ENCODE measurements around the gene KRT82. TPM values are rescaled to one million over a fixed set of nuclear protein-coding genes. Genes with fewer than 3 reads are reported as not detected.
A peak's percentile ranks its signal among the peaks of the same experiment; 100 is the strongest.
"Not testable (repeated sequence)": the region's sequence is repeated elsewhere in the genome, so short reads cannot be mapped to it uniquely, and the experiment has no call there.

The KRT82 gene
- total RNA-seq, 1 donor from 2014 or later: not detected

- DNase-seq: no peak
- Histone ChIP-seq H3K36me3 (no peaks in the 10 kb centered on the region), H3K27me3 (peaks cover 4% of the 10 kb centered on the region), H3K27ac (no peak overlapping the region), H3K4me3 (no peak overlapping the region), H3K4me1 (peaks cover 7% of the 10 kb centered on the region), H3K9me3 (no peaks in the 10 kb centered on the region)
- ATAC-seq: no peak
- intact Hi-C loops (cut with DNase I): no loop called here
- TF ChIP-seq CTCF (IDR thresholded peaks at IDR 0.05): no peak
Observed at GRCh38 chr12:52413782-52414345, 7.7 kb upstream of the KRT82 start.

GRCh38 chr12:52413202-52413601 lies 7.1 kb upstream of the KRT82 start:
- ATAC-seq (no peak), DNase-seq (no peak)
- Histone ChIP-seq H3K4me1 (peaks cover 7% of the 10 kb centered on the region), H3K27me3 (peaks cover 4% of the 10 kb centered on the region), H3K36me3 (no peaks in the 10 kb centered on the region), H3K27ac (no peak overlapping the region), H3K4me3 (no peak overlapping the region), H3K9me3 (no peaks in the 10 kb centered on the region)
- intact Hi-C loops (cut with DNase I): no loop called here
- no peak for TF ChIP-seq CTCF (IDR thresholded peaks at IDR 0.05)

- intact Hi-C loops (cut with DNase I): no loop called here
- no peak for TF ChIP-seq CTCF (IDR thresholded peaks at IDR 0.05)
- Histone ChIP-seq H3K36me3 (no peaks in the 10 kb centered on the region), H3K4me3 (no peak overlapping the region), H3K27ac (no peak overlapping the region), H3K27me3 (peaks cover 4% of the 10 kb centered on the region), H3K9me3 (no peaks in the 10 kb centered on the region), H3K4me1 (peaks cover 2% of the 10 kb centered on the region)
- DNase-seq (no peak), ATAC-seq (peak; percentile 14)
Observed at GRCh38 chr12:52411815-52412214, 5.7 kb upstream of the KRT82 start.

- H3K36me3 ChIP-seq; H3K9me3 ChIP-seq; H3K4me1 ChIP-seq; H3K4me3 ChIP-seq; ATAC-seq; DNase-seq; H3K27ac ChIP-seq; H3K27me3 ChIP-seq; intact Hi-C loops (cut with DNase I): not testable (repeated sequence)
Observed at GRCh38 chr12:52410589-52411248, 4.6 kb upstream of the KRT82 start.

- TF ChIP-seq CTCF (IDR thresholded peaks at IDR 0.05): no peak
- intact Hi-C loops (cut with DNase I): no loop called here
- Histone ChIP-seq H3K36me3 (no peaks in the 10 kb centered on the region), H3K9me3 (no peaks in the 10 kb centered on the region), H3K4me3 (no peak overlapping the region), H3K27ac (no peak overlapping the region), H3K27me3 (peaks cover 4% of the 10 kb centered on the region), H3K4me1 (no peaks in the 10 kb centered on the region)
- ATAC-seq: no peak
- DNase-seq: no peak
Observed at GRCh38 chr12:52407918-52408317, 1.8 kb upstream of the KRT82 start.

- no peak overlapping the region for H3K4me3 ChIP-seq
- DNase-seq (no peak), ATAC-seq (no peak)
- intact Hi-C loops (cut with DNase I): no loop called here
- TF ChIP-seq CTCF (IDR thresholded peaks at IDR 0.05): no peak
- H3K9me3 ChIP-seq: no peaks in the 10 kb centered on the region
- no peak overlapping the region for H3K27ac ChIP-seq
- H3K36me3 ChIP-seq: no peaks in the 10 kb centered on the region
- peaks cover 4% of the 10 kb centered on the region for H3K27me3 ChIP-seq
- H3K4me1 ChIP-seq: no peaks in the 10 kb centered on the region
Observed at GRCh38 chr12:52404951-52405350, 1.2 kb downstream of the KRT82 start.

All from upper lobe of right lung (tissue), 1 donor.